ENCODE measurements around the gene TRIM67. TPM values are rescaled to one million over a fixed set of nuclear protein-coding genes. Genes with fewer than 3 reads are reported as not detected.
A peak's percentile ranks its signal among the peaks of the same experiment; 100 is the strongest.

Gene TRIM67
- total and polyA plus RNA-seq, 9 of the 15 experiments (the other 6 are each of a cell fraction or from before 2014, with no cell fraction given), result 0.04 to 0.60 (median 0.31) TPM

DNA sequence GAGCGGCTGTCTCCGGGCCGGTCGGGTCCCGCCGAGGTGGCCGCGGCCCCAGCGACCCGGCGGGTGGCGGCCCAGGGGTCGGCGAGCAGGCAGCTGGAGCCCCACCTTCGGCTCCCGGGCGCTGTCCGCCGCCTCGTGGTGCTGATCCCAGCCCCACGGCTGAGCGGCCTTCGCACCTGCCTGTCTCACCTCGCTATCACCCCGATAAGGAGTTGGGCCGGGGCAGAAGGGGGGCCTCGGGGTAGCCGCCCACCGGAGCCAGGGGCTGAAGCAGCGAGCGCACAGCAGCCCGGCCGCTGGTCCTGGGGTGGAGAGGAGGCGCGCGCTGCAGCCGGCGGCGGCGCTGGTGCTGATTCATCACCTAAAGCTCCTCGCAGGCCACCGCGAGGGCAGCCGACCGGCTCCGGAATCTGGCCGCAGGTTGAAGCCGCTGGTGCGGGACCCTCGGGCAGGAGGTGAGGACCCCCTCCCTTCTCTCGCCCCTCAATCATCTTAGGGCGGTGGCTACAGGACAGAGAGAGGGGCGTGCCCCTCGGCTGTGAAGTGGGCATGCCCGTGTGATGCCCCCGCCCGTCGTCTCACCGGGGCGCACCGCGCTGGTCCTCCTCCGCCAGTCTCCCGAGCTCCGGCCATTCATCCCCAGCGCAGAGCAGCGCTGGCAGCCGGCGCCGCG, 575 bp downstream of the TRIM67 start (continued):
- TF ChIP-seq U2AF2 (optimal IDR thresholded peaks at IDR 0.05; ENCODE audit: low read depth, low read length) (no peak), DNMT1 (IDR thresholded peaks at IDR 0.05) (no peak), EP300 (IDR thresholded peaks at IDR 0.05; ENCODE audit: low read length) (no peak), ZNF785 (CRISPR knock-in tag; IDR thresholded peaks at IDR 0.05) (no peak), IRF2 (CRISPR knock-in tag; IDR thresholded peaks at IDR 0.05) (no peak), ZFX (CRISPR knock-in tag; IDR thresholded peaks at IDR 0.05) (peak; percentile 43; the same call in 1 of the 2 replicates), KHSRP (IDR thresholded peaks at IDR 0.05) (no peak), RBM39 (optimal IDR thresholded peaks at IDR 0.05; ENCODE audit: low read depth, low read length) (no peak), PRMT5 (CRISPR knock-in tag; IDR thresholded peaks at IDR 0.05) (peak; percentile 89), SMARCA4 (IDR thresholded peaks at IDR 0.05) (no peak), ILK (tag; IDR thresholded peaks at IDR 0.05; ENCODE audit: borderline replicate concordance, low read depth) (no peak), ZNF217 (CRISPR knock-in tag; IDR thresholded peaks at IDR 0.05) (no peak), BRD9 (IDR thresholded peaks at IDR 0.05; ENCODE audit: low read depth, partially characterized antibody) (no peak), ZNF584 (CRISPR knock-in tag; IDR thresholded peaks at IDR 0.05; ENCODE audit: low read depth) (no peak), TBP (optimal IDR thresholded peaks at IDR 0.05; ENCODE audit: low read depth, low read length) (no peak), ZNF830 (CRISPR knock-in tag; IDR thresholded peaks at IDR 0.05) (no peak), PURB (CRISPR knock-in tag; IDR thresholded peaks at IDR 0.05; ENCODE audit: low read depth) (no peak), RBM15 (IDR thresholded peaks at IDR 0.05; ENCODE audit: insufficient read depth, low read length) (no peak), ZNF644 (tag; IDR thresholded peaks at IDR 0.05; ENCODE audit: low read depth) (no peak), ZNF57 (CRISPR knock-in tag; IDR thresholded peaks at IDR 0.05) (no peak), MEF2A (IDR thresholded peaks at IDR 0.05; ENCODE audit: control insufficient read depth, low read depth, low read length) (no peak)
- TF ChIP-seq, protein P1, sequence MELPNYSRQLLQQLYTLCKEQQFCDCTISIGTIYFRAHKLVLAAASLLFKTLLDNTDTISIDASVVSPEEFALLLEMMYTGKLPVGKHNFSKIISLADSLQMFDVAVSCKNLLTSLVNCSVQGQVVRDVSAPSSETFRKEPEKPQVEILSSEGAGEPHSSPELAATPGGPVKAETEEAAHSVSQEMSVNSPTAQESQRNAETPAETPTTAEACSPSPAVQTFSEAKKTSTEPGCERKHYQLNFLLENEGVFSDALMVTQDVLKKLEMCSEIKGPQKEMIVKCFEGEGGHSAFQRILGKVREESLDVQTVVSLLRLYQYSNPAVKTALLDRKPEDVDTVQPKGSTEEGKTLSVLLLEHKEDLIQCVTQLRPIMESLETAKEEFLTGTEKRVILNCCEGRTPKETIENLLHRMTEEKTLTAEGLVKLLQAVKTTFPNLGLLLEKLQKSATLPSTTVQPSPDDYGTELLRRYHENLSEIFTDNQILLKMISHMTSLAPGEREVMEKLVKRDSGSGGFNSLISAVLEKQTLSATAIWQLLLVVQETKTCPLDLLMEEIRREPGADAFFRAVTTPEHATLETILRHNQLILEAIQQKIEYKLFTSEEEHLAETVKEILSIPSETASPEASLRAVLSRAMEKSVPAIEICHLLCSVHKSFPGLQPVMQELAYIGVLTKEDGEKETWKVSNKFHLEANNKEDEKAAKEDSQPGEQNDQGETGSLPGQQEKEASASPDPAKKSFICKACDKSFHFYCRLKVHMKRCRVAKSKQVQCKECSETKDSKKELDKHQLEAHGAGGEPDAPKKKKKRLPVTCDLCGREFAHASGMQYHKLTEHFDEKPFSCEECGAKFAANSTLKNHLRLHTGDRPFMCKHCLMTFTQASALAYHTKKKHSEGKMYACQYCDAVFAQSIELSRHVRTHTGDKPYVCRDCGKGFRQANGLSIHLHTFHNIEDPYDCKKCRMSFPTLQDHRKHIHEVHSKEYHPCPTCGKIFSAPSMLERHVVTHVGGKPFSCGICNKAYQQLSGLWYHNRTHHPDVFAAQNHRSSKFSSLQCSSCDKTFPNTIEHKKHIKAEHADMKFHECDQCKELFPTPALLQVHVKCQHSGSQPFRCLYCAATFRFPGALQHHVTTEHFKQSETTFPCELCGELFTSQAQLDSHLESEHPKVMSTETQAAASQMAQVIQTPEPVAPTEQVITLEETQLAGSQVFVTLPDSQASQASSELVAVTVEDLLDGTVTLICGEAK (IDR thresholded peaks at IDR 0.05), result peak; percentile 57; the same call in 1 of the 2 replicates
- TF ChIP-seq, protein P1 (CRISPR knock-in tag; IDR thresholded peaks at IDR 0.05), result peak; percentile 44; the same call in 1 of the 2 replicates

Measured in K562 (cell line).